Activated CD4-positive, alpha-beta T cell treated with anti-CD3 and anti-CD28 coated beads for 36 hours (primary cell): Measurements from ENCODE around the gene IL6R. TPM values are rescaled to one million over a fixed set of nuclear protein-coding genes. Genes with fewer than 3 reads are reported as not detected.
A peak's percentile ranks its signal among the peaks of the same experiment; 100 is the strongest.

ENCODE experiments used
- ATAC-seq: fragments of 200-7000 bp; cut with Tn5 transposase; one replicate; pipeline ENCODE4 v1.10.0; 2021; ENCODE audit warnings: mild to moderate bottlenecking, moderate library complexity
- CTCF ChIA-PET: fragments of 350-600 bp; sonication (Branson Sonifier 250); formaldehyde crosslinking; loops from one replicate; lab custom pipeline; 2021; ENCODE audit warnings: antibody characterized with exemption; lab: Charles Lee
- POLR2A ChIA-PET: fragments of 350-600 bp; sonication (Branson Sonifier 250); formaldehyde crosslinking; loops from one replicate; lab custom pipeline; 2021; ENCODE audit warnings: antibody characterized with exemption, inconsistent platforms; lab: Charles Lee
- DNase-seq: peaks from one replicate; pipeline ENCODE4 v3.0.0-alpha.2; 2020
- H3K27ac Mint-ChIP-seq: one replicate; pipeline ENCODE4 v1.8.0; 2021; ENCODE audit warnings: mixed read lengths
- H3K27me3 Mint-ChIP-seq: one replicate; pipeline ENCODE4 v1.8.0; 2021; ENCODE audit warnings: mixed read lengths
- H3K36me3 Mint-ChIP-seq: one replicate; pipeline ENCODE4 v1.8.0; 2021; ENCODE audit warnings: low read depth, mixed read lengths
- H3K4me1 Mint-ChIP-seq: one replicate; pipeline ENCODE4 v1.8.0; 2021; ENCODE audit warnings: mixed read lengths
- H3K4me3 Mint-ChIP-seq: one replicate; pipeline ENCODE4 v1.8.0; 2021; ENCODE audit warnings: mild to moderate bottlenecking, moderate library complexity, mixed read lengths
- H3K9me3 Mint-ChIP-seq: one replicate; pipeline ENCODE4 v1.8.0; 2021; ENCODE audit warnings: low read depth, mixed read lengths
- intact Hi-C, 2 experiments: fragments of 100-400 bp; cut with DNase I in 1 of 2; cut with micrococcal nuclease in 1 of 2; formaldehyde crosslinking; loops; one replicate each; pipeline versions ENCODE4 v1.14.2 to v1.15.1; 2022 to 2024; cut with DNase I, micrococcal nuclease
- total RNA-seq, 2 experiments: library from RNA; stranded (reverse); gene quantifications; one replicate each; pipeline ENCODE4 v1.2.3, GENCODE V29; 2021

IL6R gene
- total RNA-seq, 2 experiments from 2014 or later = 13.1 to 14.0 TPM

DNA sequence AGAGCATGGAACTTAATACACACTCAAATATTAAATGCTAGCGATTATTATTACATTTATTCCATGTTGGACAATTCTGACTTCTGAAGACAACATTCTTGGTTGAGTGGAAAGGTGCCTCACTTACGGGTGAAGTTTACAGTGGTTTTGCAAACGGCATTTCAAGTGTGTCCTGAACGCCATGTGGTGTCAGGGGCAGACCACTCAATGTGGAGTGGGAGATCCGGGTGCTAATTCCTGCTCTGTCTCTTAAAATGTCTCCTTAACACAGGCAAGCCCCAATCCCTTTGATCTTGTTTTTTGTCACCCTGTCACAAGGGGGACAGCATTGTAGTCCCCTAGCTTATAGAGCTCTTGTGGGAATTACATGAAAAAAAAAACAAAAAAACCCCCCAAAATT is 91.2 kb downstream of the IL6R start:
- CTCF ChIA-PET = interaction anchor here (0.7 to 7.7 kb wide), 7 partner anchors 9 to 1493 kb away, joined by 3 to 63 read pairs (median 4); no protein-coding TSS in a partner anchor
- ATAC-seq (no peak), DNase-seq (no peak)
- no peaks in the 10 kb centered on the region for H3K36me3 Mint-ChIP-seq
- H3K4me1 Mint-ChIP-seq = peaks cover 51% of the 10 kb centered on the region
- H3K27me3 Mint-ChIP-seq = peaks cover 18% of the 10 kb centered on the region
- intact Hi-C loops = loop anchor here in 1 of 2 experiments (5.0 kb wide), 1 partner anchor 111 kb away; the partner anchor contains the start of gene ADAR
- POLR2A ChIA-PET = no interaction called here
- H3K4me3 Mint-ChIP-seq = no peak overlapping the region
- H3K27ac Mint-ChIP-seq = no peak overlapping the region
- H3K9me3 Mint-ChIP-seq = no peaks in the 10 kb centered on the region

DNA sequence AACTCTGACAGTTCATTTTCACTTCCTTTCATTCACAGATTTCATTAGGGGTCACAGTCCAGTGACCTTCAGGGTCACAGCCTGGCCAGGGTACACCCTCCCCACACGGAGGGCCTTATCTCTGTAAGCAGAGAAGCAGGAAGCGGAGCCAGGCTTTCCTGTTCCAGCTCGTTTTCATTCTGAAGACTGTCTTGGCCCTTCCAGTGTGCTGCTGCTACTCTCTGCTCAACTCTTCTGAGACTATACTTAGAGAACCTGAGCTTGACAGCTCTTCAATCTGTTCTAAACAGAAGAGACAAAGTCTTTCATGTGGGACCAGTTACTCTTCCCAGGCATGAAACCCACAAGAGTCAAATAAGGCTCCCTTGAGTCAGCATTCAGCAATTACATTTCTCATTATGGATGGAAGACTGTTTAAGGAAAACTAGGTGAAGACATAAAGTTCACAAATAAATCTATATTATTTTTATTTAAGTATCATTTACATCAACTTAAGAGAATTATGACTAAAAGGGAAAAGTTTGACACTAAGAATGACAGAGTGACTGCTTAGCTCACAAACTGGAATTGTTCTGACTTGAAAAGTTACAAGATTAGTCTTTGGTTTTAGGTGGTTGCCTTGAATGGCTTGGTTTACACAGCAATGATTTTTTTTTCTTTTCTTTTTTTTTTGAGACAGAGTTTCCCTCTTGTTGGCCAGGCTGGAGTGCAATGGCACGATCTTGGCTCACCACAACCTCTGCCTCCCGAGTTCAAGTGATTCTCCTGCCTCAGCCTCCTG is 92.1 kb downstream of the IL6R start:
- CTCF ChIA-PET = interaction anchor here (0.7 to 7.7 kb wide), 10 partner anchors 9 to 1492 kb away, joined by 3 to 63 read pairs (median 4); no protein-coding TSS in a partner anchor
- DNase-seq = peak; percentile 30
- Mint-ChIP-seq H3K4me1 (peaks cover 50% of the 10 kb centered on the region), H3K9me3 (no peaks in the 10 kb centered on the region), H3K27ac (peak overlapping the region; percentile 84), H3K36me3 (no peaks in the 10 kb centered on the region), H3K4me3 (no peak overlapping the region), H3K27me3 (peaks cover 18% of the 10 kb centered on the region)
- POLR2A ChIA-PET = interaction anchor here (0.6 to 0.9 kb wide), 4 partner anchors 9 to 161 kb away, joined by 3 to 6 read pairs (median 4); no protein-coding TSS in a partner anchor
- peak; percentile 79 for ATAC-seq
- intact Hi-C loops = loop anchor here in 1 of 2 experiments (5.0 kb wide), 1 partner anchor 110 kb away; the partner anchor contains the start of gene ADAR

DNA sequence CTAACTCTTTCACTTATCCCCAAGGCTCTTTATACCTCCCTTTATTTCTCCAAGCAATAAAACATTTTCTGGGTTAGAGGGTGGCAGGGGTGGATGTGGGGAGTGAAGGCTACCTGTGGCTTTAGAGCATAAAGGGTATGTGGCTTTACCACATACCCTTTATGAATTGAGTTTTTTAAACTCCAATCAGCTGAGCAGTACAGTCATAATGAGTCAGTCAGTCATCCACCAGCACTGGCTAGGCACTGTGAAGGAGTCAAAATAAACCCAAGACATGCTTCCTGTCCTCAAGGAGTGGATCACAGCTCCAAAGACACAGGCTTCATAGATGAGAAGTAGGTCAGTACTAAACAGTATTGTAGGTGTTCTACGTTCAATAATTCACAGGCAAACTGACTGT is 94.3 kb downstream of the IL6R start:
- CTCF ChIA-PET = no interaction called here
- Mint-ChIP-seq H3K4me1 (peaks cover 33% of the 10 kb centered on the region), H3K27ac (no peak overlapping the region), H3K9me3 (no peaks in the 10 kb centered on the region), H3K4me3 (no peak overlapping the region), H3K27me3 (peaks cover 28% of the 10 kb centered on the region), H3K36me3 (no peaks in the 10 kb centered on the region)
- intact Hi-C loops = loop anchor here in 1 of 2 experiments (5.0 kb wide), 1 partner anchor 108 kb away; the partner anchor contains the start of gene ADAR
- ATAC-seq = peak; percentile 48
- POLR2A ChIA-PET = no interaction called here
- no peak for DNase-seq

DNA sequence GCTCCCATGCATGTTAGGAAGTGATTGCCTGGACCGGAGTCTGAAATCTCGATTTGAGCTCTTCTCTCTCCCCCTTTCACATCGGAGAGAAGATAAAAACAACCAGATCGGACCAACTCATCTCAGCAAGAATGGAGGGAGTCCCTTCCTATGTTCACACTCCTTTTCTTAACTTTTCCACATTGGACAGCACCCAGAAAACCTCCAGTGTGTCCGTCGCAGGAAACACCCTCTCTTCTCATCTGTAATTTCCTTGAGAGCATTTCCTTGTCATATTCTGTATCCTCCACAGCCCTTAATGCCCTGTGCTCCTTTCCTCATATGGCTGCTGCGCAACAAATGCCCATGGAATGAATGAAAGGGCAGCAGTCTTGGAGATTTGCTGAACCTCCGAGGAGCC is 95.4 kb downstream of the IL6R start:
- H3K4me1 Mint-ChIP-seq = peaks cover 31% of the 10 kb centered on the region
- no peak overlapping the region for H3K27ac Mint-ChIP-seq
- no peaks in the 10 kb centered on the region for H3K36me3 Mint-ChIP-seq
- peaks cover 36% of the 10 kb centered on the region for H3K27me3 Mint-ChIP-seq
- DNase-seq = no peak
- CTCF ChIA-PET = interaction anchor here (0.7 to 1.7 kb wide), 3 partner anchors 10 to 166 kb away, joined by 3 to 6 read pairs (median 4); no protein-coding TSS in a partner anchor
- no peak for ATAC-seq
- intact Hi-C loops = no loop called here
- H3K9me3 Mint-ChIP-seq = no peaks in the 10 kb centered on the region
- no peak overlapping the region for H3K4me3 Mint-ChIP-seq
- POLR2A ChIA-PET = no interaction called here

DNA sequence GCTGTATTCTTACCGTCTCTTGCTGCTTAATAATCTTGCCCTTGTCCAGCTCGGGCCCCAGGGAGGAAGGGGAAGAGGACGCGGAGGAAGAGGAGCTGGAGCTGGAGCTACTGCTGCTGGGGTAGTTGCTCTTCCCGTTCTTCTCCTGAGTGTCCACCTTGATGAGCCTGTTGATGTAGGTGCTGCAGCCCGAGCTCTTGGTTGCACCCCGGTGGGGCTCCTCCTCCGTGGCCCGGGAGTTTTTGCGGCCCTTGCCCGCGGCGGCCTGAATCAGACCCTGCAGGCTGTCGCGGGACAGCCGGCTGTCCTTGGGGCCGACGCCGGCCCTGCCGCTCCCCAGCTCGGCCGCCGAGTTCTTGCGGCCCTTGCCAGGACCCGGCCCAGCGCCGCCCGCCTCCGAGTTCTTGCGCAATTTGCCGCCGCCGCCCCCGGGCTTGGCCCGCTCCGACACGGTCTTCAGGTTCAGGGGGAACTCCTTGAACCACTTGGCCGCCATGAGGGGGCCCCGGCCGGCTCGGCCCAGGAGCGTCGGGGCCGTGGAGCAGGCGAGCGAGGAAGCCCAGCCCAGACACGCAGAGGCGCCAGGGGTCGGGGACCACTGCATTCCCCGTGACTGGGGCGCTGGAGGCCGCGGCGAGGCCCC is 96.4 kb downstream of the IL6R start:
- CTCF ChIA-PET = interaction anchor here (0.6 to 1.7 kb wide), 3 partner anchors 11 to 45 kb away, joined by 3 to 6 read pairs (median 4); no protein-coding TSS in a partner anchor
- H3K4me3 Mint-ChIP-seq = no peak overlapping the region
- POLR2A ChIA-PET = interaction anchor here (0.5 kb wide), 1 partner anchor 1794 kb away, joined by 3 read pairs; the partner anchor contains the start of gene GLMP
- DNase-seq (no peak), ATAC-seq (no peak)
- H3K27ac Mint-ChIP-seq = no peak overlapping the region
- H3K4me1 Mint-ChIP-seq = peaks cover 24% of the 10 kb centered on the region
- H3K27me3 Mint-ChIP-seq = peaks cover 40% of the 10 kb centered on the region
- H3K36me3 Mint-ChIP-seq = no peaks in the 10 kb centered on the region
- intact Hi-C loops = no loop called here
- H3K9me3 Mint-ChIP-seq = no peaks in the 10 kb centered on the region

DNA sequence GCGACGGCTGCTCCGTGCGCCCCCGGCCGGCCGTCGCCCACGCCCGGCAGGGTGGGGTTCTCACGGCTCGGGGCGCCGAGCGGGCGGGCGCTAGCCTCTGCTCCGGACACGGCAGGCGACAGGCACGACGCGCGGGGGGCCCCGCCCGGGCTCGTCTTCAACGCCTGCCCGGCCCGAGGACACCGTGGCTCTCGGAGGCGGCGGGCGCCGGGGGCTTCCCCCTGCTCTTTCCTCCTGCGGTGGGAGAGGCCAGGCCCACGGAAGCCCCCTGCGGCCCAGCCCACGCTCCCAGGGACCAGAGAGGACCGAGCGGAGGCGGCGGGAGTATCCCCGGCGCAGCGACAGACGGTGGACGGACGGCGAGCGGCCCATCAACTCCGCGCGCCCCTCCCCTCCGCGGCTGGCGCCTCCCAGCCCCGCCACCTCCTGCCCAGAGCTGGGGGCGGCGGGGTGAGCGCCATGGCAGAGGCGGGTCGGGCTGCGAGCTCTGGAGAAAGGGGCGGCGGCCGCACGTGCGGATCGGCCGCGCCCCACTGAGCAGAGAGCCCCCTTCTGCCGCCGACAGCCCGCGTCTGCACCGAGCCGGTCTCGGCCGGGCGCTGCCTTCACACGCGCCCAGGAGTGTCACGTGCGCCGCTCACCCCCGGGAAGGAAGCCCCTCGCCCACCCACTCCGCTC is 97.1 kb downstream of the IL6R start, which contains the start of the genes SHE and TDRD10:
SHE (minus strand) TSS at position 347 of the 678 bp plus-strand sequence. CDS start 386 bp downstream, outside the sequence.
TDRD10 (plus strand) TSS at position 154 of the 678 bp plus-strand sequence. CDS start 4,685 bp downstream, outside the sequence.
- Mint-ChIP-seq H3K27ac (no peak within 1 kb of the TSS), H3K9me3 (no peaks in the 10 kb centered on the region), H3K27me3 (peaks cover 40% of the 10 kb centered on the region), H3K4me1 (peaks cover 17% of the 10 kb centered on the region), H3K4me3 (peak within 1 kb of the TSS; percentile 39), H3K36me3 (no peaks in the 10 kb centered on the region)
- intact Hi-C loops = no loop called here
- CTCF ChIA-PET = interaction anchor here (0.6 kb wide), 1 partner anchor 14 kb away, joined by 3 read pairs; no protein-coding TSS in a partner anchor
- POLR2A ChIA-PET = no interaction called here
- ATAC-seq (peak; percentile 6), DNase-seq (peak; percentile 28)

DNA sequence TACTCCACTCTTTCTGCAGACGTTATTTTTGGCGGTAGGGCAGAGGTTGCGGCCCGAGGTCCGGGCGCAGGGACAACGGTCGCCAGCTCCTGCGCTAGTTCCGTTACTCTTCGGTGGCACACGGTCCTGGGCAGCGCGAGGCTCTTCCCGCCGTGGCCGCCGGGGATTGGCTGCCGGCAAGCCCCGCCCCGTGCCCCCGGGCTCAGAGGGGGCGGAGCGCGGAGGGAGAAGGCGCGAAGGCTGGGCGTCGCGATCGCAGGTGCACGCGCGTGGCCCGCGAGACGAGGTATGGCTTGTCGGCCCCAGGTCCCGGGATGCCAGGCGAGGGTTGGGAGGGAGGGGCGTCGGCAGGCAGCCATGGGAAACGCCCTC is 97.6 kb downstream of the IL6R start:
- Mint-ChIP-seq H3K4me1 (peaks cover 12% of the 10 kb centered on the region), H3K27ac (no peak overlapping the region), H3K27me3 (peaks cover 45% of the 10 kb centered on the region), H3K36me3 (no peaks in the 10 kb centered on the region), H3K4me3 (peak overlapping the region; percentile 39), H3K9me3 (no peaks in the 10 kb centered on the region)
- ATAC-seq (no peak), DNase-seq (peak; percentile 25)
- ChIA-PET POLR2A (no interaction called here), CTCF (no interaction called here)
- intact Hi-C loops = no loop called here

DNA sequence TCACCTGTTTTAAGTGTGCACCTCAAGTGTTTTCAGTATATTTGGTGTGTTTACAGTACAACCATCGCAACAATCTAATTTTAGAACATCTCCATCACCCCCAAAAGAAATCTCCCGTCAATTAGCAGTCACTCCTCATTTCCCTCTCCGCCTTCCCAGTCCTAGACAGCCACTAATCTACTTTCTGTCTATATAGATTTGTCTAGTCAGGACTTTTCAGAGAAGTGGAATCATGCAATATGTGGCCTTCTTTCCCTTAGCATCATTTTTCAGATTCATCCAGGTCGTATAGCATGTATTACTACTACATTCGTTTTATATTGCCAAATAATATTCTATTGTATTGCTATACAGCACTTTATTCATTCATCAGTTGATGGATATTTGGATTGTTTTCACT is 98.8 kb downstream of the IL6R start:
- H3K36me3 Mint-ChIP-seq = no peaks in the 10 kb centered on the region
- no peak overlapping the region for H3K4me3 Mint-ChIP-seq
- no peak for ATAC-seq
- ChIA-PET CTCF (no interaction called here), POLR2A (no interaction called here)
- intact Hi-C loops = no loop called here
- no peaks in the 10 kb centered on the region for H3K9me3 Mint-ChIP-seq
- H3K4me1 Mint-ChIP-seq = peaks cover 7% of the 10 kb centered on the region
- H3K27ac Mint-ChIP-seq = no peak overlapping the region
- no peak for DNase-seq
- H3K27me3 Mint-ChIP-seq = peaks cover 53% of the 10 kb centered on the region

DNA sequence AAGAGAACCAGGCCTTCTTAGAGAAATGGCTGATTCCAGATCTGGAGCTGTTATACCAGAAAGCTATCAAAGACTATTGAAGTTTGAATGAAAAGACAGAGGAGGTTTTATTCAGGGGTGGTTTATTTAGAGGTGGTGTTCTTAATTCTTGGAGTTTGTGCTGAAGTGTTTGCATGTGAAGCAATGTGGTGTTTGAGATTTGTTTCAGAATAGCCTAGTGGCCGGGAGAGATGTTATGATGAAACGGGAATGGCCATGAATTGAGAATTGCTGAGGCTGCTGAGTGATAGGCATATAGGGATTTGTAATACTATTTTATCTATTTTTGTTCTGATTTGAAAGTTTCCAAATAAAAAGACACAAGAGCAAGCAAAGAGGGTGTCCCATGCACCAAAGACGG is 107.6 kb downstream of the IL6R start:
- no peak for ATAC-seq
- Mint-ChIP-seq H3K36me3 (no peaks in the 10 kb centered on the region), H3K9me3 (no peaks in the 10 kb centered on the region), H3K27me3 (peaks cover 13% of the 10 kb centered on the region), H3K4me3 (no peak overlapping the region), H3K4me1 (no peaks in the 10 kb centered on the region), H3K27ac (no peak overlapping the region)
- no peak for DNase-seq
- POLR2A ChIA-PET = no interaction called here
- CTCF ChIA-PET = no interaction called here
- intact Hi-C loops = no loop called here

DNA sequence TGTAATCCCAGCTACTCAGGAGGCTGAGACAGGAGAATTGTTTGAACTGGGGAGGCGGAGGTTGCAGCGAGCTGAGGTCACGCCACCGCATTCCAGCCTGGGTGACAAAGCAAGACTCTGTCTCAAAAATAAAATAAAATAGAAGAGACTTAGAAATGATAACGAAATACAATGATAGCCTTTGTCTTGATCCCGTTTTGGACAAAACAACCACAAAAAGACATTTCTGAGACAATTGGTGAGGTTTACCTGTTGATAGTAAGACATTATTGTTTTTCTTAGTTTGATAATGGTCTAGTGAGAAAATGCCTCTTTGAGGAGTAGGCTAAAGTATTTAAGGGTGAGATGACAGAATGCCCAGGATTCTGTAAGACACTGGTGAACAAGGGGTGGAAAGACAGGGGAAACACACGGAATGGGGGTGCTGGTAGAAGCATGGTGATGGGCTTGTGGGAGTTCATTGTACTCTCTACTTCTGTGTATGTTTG is 109.0 kb downstream of the IL6R start:
- no peak for ATAC-seq
- H3K4me1 Mint-ChIP-seq = no peaks in the 10 kb centered on the region
- H3K27me3 Mint-ChIP-seq = peaks cover 7% of the 10 kb centered on the region
- no peak overlapping the region for H3K27ac Mint-ChIP-seq
- DNase-seq = no peak
- no peaks in the 10 kb centered on the region for H3K36me3 Mint-ChIP-seq
- H3K9me3 Mint-ChIP-seq = no peaks in the 10 kb centered on the region
- intact Hi-C loops = no loop called here
- CTCF ChIA-PET = no interaction called here
- H3K4me3 Mint-ChIP-seq = no peak overlapping the region
- POLR2A ChIA-PET = no interaction called here

DNA sequence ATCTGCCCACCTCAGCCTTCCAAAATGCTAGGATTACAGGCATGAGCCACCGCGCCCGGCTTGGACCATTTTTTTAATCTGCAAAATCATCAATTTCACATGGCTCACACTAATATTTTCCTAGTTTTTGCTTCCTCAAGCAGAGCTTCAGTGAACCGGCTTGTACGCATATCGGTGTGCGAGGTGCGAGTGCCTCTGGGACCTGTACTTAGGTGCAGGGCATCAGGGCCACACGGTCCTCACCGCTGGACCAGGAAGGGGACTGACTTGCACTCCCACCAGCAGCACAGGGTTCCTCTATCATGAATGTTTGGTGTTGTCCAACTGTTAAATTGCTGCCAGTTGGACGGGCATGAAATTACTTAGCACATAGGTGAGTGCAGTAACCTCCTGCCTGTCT is 112.5 kb downstream of the IL6R start:
- intact Hi-C loops = no loop called here
- Mint-ChIP-seq H3K36me3 (no peaks in the 10 kb centered on the region), H3K4me1 (peaks cover 6% of the 10 kb centered on the region), H3K27ac (no peak overlapping the region), H3K27me3 (peaks cover 4% of the 10 kb centered on the region), H3K4me3 (no peak overlapping the region), H3K9me3 (no peaks in the 10 kb centered on the region)
- DNase-seq (no peak), ATAC-seq (no peak)
- ChIA-PET CTCF (no interaction called here), POLR2A (no interaction called here)
